Caco-2 (cell line): Measurements from ENCODE around the gene PSMD13. TPM values are rescaled to one million over a fixed set of nuclear protein-coding genes. Genes with fewer than 3 reads are reported as not detected.
A peak's percentile ranks its signal among the peaks of the same experiment; 100 is the strongest.
"Not testable (repeated sequence)": the region's sequence is repeated elsewhere in the genome, so short reads cannot be mapped to it uniquely, and the experiment has no call there.

Experiments
- Bru-seq: library from RNA; stranded (reverse); fragments of 400-500 nt; gene quantifications from one replicate; lab custom pipeline; 2021; lab: Mats Ljungman, UMichigan
- BruChase-seq, 2 experiments: library from RNA; stranded (reverse); fragments of 400-500 nt; gene quantifications; one replicate each; lab custom pipeline; 2021; lab: Mats Ljungman, UMichigan
- BruUV-seq: library from RNA; stranded (reverse); fragments of 400-500 nt; replicated peaks from 2 replicates; lab custom pipeline; 2021; lab: Mats Ljungman, UMichigan
- CTCF ChIA-PET: fragments of 300-600 bp; sonication (Branson Sonifier 250); formaldehyde crosslinking; loops from one replicate; lab custom pipeline; 2022; ENCODE audit warnings: antibody characterized with exemption; lab: Charles Lee
- POLR2A ChIA-PET: fragments of 300-600 bp; sonication (Branson Sonifier 250); formaldehyde crosslinking; loops from one replicate; lab custom pipeline; 2022; ENCODE audit warnings: antibody characterized with exemption; lab: Charles Lee
- DNase-seq, 2 experiments: peaks; one replicate each; pipeline versions ENCODE4 v3.0.0 to v3.0.0-alpha.2; 2020 to 2022
- H3K27me3 ChIP-seq: replicated peaks from 2 replicates; pipeline ENCODE4 v1.6.0; 2011; ENCODE audit warnings: low read length; ENCODE audit not compliant: control insufficient read depth, insufficient read depth
- H3K36me3 ChIP-seq: 2 replicates; pipeline ENCODE4 v1.5.1; 2011; ENCODE audit warnings: low read length; ENCODE audit not compliant: control insufficient read depth, insufficient read depth
- H3K4me1 ChIP-seq: fragments of 250-450 bp; sonication (Bioruptor Pico); 2 replicates; pipeline ENCODE4 v1.5.1; 2020; ENCODE audit warnings: mild to moderate bottlenecking
- H3K4me3 ChIP-seq: 2 replicates; pipeline ENCODE4 v1.5.1; 2011; ENCODE audit warnings: low read depth, mild to moderate bottlenecking, control low read depth, low read length
- H3K9me3 ChIP-seq: fragments of 250-450 bp; sonication (Bioruptor Pico); 2 replicates; pipeline ENCODE4 v1.5.1; 2020; ENCODE audit warnings: mild to moderate bottlenecking, moderate library complexity
- H3K27ac Mint-ChIP-seq: one replicate; pipeline ENCODE4 v1.8.0; 2022; ENCODE audit warnings: mixed read lengths; ENCODE audit not compliant: unreplicated experiment
- H3K27me3 Mint-ChIP-seq: one replicate; pipeline ENCODE4 v1.8.0; 2022; ENCODE audit warnings: mixed read lengths; ENCODE audit not compliant: insufficient read depth, unreplicated experiment
- H3K36me3 Mint-ChIP-seq: one replicate; pipeline ENCODE4 v1.8.0; 2022; ENCODE audit warnings: mild to moderate bottlenecking, mixed read lengths; ENCODE audit not compliant: insufficient read depth, unreplicated experiment
- H3K4me1 Mint-ChIP-seq: one replicate; pipeline ENCODE4 v1.8.0; 2022; ENCODE audit warnings: low read depth, mixed read lengths; ENCODE audit not compliant: unreplicated experiment
- H3K4me3 Mint-ChIP-seq: one replicate; pipeline ENCODE4 v1.8.0; 2022; ENCODE audit warnings: mild to moderate bottlenecking, moderate library complexity, mixed read lengths; ENCODE audit not compliant: unreplicated experiment
- H3K9me3 Mint-ChIP-seq: one replicate; pipeline ENCODE4 v1.8.0; 2022; ENCODE audit warnings: mixed read lengths; ENCODE audit not compliant: unreplicated experiment
- intact Hi-C: fragments of 100-400 bp; cut with micrococcal nuclease; formaldehyde crosslinking; loops from one replicate; pipeline ENCODE4 v1.10.0; 2022; ENCODE audit not compliant: unreplicated experiment
- long read RNA-seq: library from polyadenylated mRNA; stranded (forward); transcript quantifications from one replicate; pipeline ENCODE4 v2.0.0, GENCODE V29; 2022
- total RNA-seq: library from RNA; stranded (reverse); gene quantifications from 2 replicates; pipeline ENCODE4 v1.2.3, GENCODE V29; 2022
- TF ChIP-seq, protein P1 (sequence below), 2 experiments: fragments of 200-600 bp in 1 of 2; IDR thresholded peaks; 1 replicate in 1 of 2; 2 replicates in 1 of 2; pipeline versions ENCODE4 v1.5.1 to v1.8.0; 2011 to 2022; ENCODE audit warnings: antibody characterized with exemption in 1 of 2, control low read depth in 1 of 2, inconsistent platforms in 1 of 2, low read depth in 1 of 2, low read length in 1 of 2, mild to moderate bottlenecking in 1 of 2, moderate library complexity in 1 of 2; ENCODE audit not compliant: insufficient read depth in 1 of 2, severe bottlenecking in 1 of 2, unreplicated experiment in 1 of 2

The PSMD13 gene
- 162 and 172 TPM in 2 replicates for total RNA-seq
- percentile 90 among the genes with signal in this experiment for Bru-seq, nascent RNA
- BruChase-seq, experiment 1, labeled RNA remaining after a 2-hour chase: percentile 95 among the genes with signal in this experiment
- BruChase-seq, experiment 2, labeled RNA remaining after a 6-hour chase: percentile 94 among the genes with signal in this experiment
- long read RNA-seq, transcript PSMD13-202 (12 exons, 1,489 nt): minor isoform, 13 of 357 reads
- long read RNA-seq, transcript PSMD13-204 (12 exons, 1,632 nt): minor isoform, 8 of 357 reads
- long read RNA-seq, transcript PSMD13-212 (13 exons, 1,991 nt): major isoform, 305 of 357 reads
- long read RNA-seq, partial matches to known transcripts: 7 of 357 reads
- long read RNA-seq, other reads (novel, unspliced or antisense): 17 of 357 reads

DNA sequence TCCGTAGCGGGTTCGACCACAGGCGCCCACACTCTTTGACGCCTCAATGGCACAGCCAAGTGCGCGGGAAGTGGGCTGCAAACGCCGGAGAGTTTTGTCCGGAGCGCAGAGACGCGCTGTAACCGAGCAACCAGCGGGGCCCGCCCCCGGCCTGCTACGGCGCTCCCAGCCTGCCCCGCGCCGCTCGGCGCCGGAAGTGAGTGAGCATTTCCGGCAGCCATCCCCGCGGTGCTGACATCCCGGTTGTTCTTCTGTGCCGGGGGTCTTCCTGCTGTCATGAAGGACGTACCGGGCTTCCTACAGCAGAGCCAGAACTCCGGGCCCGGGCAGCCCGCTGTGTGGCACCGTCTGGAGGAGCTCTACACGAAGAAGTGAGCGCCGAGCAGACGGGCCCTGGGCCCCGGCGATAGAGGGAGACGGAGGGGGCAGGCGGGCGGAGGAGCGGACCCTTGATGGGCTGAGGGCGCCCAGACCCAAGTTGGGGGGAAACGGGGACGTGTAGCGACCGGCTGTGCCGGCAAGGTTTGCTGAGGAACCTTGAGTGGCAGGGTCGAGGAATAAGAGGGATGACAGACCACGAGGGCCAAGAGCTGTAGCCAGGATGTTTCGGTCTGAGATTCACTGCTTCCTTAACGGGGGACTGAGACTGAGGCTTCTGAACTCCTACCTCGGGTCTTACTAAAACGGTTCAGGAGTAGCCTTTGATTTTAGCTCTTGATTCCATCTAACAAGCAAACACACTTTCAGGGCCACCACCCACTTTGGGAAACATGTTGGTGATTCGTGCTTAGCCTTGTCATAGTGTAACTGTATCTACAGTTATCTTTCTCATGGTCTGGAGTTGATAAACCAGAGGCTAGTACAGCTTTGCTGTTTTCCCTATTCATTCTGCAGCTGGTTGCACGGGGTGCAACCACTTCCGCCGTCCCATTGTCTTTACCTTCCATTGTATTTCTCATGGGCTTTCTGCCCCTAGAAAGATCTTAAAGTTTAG, at the start of gene PSMD13:
Gene PSMD13 (plus strand): TSS at position 203 of the 994 bp plus-strand sequence. CDS start 74 bp downstream, at position 277.
- Mint-ChIP-seq H3K4me3 (peak within 1 kb of the TSS; percentile 81), H3K4me1 (no peaks in the 10 kb centered on the region), H3K9me3 (no peaks in the 10 kb centered on the region), H3K27me3 (no peaks in the 10 kb centered on the region), H3K36me3 (peaks cover 41% of the 10 kb centered on the region), H3K27ac (peak within 1 kb of the TSS; percentile 89)
- DNase-seq: peak; percentile 77 to 89
- Histone ChIP-seq H3K27me3 (no peaks in the 10 kb centered on the region), H3K4me3 (peak within 1 kb of the TSS; percentile 88), H3K36me3 (peaks cover 2% of the 10 kb centered on the region; the same call in 1 of the 2 replicates), H3K4me1 (peaks cover 8% of the 10 kb centered on the region; the same call in 1 of the 2 replicates), H3K9me3 (no peaks in the 10 kb centered on the region)
- TF ChIP-seq, protein P1, sequence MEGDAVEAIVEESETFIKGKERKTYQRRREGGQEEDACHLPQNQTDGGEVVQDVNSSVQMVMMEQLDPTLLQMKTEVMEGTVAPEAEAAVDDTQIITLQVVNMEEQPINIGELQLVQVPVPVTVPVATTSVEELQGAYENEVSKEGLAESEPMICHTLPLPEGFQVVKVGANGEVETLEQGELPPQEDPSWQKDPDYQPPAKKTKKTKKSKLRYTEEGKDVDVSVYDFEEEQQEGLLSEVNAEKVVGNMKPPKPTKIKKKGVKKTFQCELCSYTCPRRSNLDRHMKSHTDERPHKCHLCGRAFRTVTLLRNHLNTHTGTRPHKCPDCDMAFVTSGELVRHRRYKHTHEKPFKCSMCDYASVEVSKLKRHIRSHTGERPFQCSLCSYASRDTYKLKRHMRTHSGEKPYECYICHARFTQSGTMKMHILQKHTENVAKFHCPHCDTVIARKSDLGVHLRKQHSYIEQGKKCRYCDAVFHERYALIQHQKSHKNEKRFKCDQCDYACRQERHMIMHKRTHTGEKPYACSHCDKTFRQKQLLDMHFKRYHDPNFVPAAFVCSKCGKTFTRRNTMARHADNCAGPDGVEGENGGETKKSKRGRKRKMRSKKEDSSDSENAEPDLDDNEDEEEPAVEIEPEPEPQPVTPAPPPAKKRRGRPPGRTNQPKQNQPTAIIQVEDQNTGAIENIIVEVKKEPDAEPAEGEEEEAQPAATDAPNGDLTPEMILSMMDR (IDR thresholded peaks at IDR 0.05; ENCODE audit: insufficient read depth in 1 of 2, low read depth in 1 of 2, low read length in 1 of 2, severe bottlenecking in 1 of 2, unreplicated experiment in 1 of 2): no peak
- POLR2A ChIA-PET: interaction anchor here (0.5 to 2.5 kb wide), 4 partner anchors 21 to 541 kb away, joined by 3 to 10 read pairs (median 8); partner anchors contain the start of genes BET1L and RIC8A
- intact Hi-C loops: loop anchor here (2.0 kb wide), 1 partner anchor 28 kb away; no protein-coding TSS in a partner anchor
- CTCF ChIA-PET: interaction anchor here (1.7 kb wide), 1 partner anchor 14 kb away, joined by 6 read pairs; no protein-coding TSS in a partner anchor
- BruUV-seq: TSS peak; percentile 45

- H3K9me3 Mint-ChIP-seq, H3K36me3 Mint-ChIP-seq, DNase-seq, H3K4me1 Mint-ChIP-seq, H3K9me3 ChIP-seq, H3K27ac Mint-ChIP-seq, H3K27me3 Mint-ChIP-seq, H3K27me3 ChIP-seq, H3K36me3 ChIP-seq, POLR2A ChIA-PET, H3K4me3 Mint-ChIP-seq, intact Hi-C loops, CTCF ChIA-PET, H3K4me3 ChIP-seq, BruUV-seq, H3K4me1 ChIP-seq: not testable (repeated sequence)
Observed at GRCh38 chr11:189200-189783, 47.5 kb upstream of the PSMD13 start.

DNA sequence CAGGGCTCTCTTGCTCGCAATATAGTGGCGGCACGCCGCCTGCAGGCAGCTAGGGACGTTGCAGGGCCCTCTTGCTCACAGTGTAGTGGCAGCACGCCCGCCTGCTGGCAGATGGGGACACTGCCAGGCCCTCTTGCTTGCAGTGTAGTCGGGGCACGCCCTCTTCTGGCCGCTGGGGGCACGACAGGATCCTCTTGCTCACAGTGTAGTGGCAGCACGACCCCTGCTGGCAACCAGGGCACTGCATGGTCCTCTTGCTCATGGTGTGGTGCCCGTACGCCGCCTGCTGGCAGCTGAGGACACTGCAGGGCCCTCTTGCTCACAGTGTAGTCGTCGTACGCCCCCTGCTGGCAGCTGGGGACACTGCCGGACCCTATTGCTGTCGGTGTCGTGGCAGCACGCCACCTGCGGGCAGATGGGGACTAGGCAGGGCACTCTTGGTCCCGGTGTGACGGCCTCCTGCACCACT, 46.9 kb upstream of the PSMD13 start:
- H3K27ac Mint-ChIP-seq, H3K27me3 ChIP-seq, POLR2A ChIA-PET, H3K36me3 Mint-ChIP-seq, H3K9me3 ChIP-seq, CTCF ChIA-PET, H3K4me1 Mint-ChIP-seq, H3K27me3 Mint-ChIP-seq, DNase-seq, H3K4me3 Mint-ChIP-seq, H3K4me3 ChIP-seq, H3K4me1 ChIP-seq, intact Hi-C loops, BruUV-seq, H3K9me3 Mint-ChIP-seq, H3K36me3 ChIP-seq: not testable (repeated sequence)

DNA sequence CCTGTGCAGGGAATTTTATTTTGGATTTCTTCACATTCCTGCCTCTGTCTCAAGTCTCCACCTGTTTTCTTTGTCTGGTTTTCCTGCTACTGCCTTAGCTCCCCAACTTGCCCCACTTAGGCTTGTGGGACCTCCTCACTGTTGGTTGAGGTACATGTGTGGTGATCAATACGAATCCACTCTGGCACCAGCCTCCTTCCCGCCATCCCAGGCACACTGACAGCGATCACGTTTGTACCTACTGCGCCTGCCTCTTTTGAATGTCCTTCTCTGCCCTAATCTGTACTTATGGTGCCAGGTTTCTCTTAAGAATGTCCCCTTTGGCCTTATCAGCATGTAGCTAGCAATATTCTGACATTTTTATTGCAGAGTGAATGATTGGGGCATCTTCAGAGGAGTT, 46.2 kb upstream of the PSMD13 start:
- DNase-seq, H3K9me3 ChIP-seq, intact Hi-C loops, H3K27me3 Mint-ChIP-seq, H3K27me3 ChIP-seq, H3K4me3 ChIP-seq, POLR2A ChIA-PET, H3K4me1 ChIP-seq, H3K36me3 ChIP-seq, H3K4me1 Mint-ChIP-seq, BruUV-seq, H3K27ac Mint-ChIP-seq, H3K36me3 Mint-ChIP-seq, H3K4me3 Mint-ChIP-seq, CTCF ChIA-PET, H3K9me3 Mint-ChIP-seq: not testable (repeated sequence)
